ENCODE results near the gene TXK. TPM values are rescaled to one million over a fixed set of nuclear protein-coding genes. Genes with fewer than 3 reads are reported as not detected.

TXK gene
- total RNA-seq, 1 donor from 2014 or later = not detected

GRCh38 chr4:48114412-48114811 is 19.6 kb downstream of the TXK start:
- peaks cover 2% of the 10 kb centered on the region for H3K27me3 Mint-ChIP-seq (ENCODE audit: low read depth)
- DNase-seq (ENCODE audit: low read depth, low spot score) = no peak
- no peaks in the 10 kb centered on the region for H3K9me3 Mint-ChIP-seq
- no peaks in the 10 kb centered on the region for H3K4me1 Mint-ChIP-seq
- H3K36me3 Mint-ChIP-seq (ENCODE audit: low read depth) = no peaks in the 10 kb centered on the region
- no peak overlapping the region for H3K27ac Mint-ChIP-seq (ENCODE audit: unreplicated experiment)
- H3K4me3 Mint-ChIP-seq = no peak overlapping the region
- no peak for TF ChIP-seq CTCF (conservative IDR thresholded peaks at IDR 0.05)

GRCh38 chr4:48112017-48112667 is 21.9 kb downstream of the TXK start:
- H3K4me1 Mint-ChIP-seq = no peaks in the 10 kb centered on the region
- DNase-seq (ENCODE audit: low read depth, low spot score) = no peak

GRCh38 chr4:48110452-48110978 is 23.5 kb downstream of the TXK start:
- no peak for DNase-seq (ENCODE audit: low read depth, low spot score)
- H3K36me3 Mint-ChIP-seq (ENCODE audit: low read depth) = no peaks in the 10 kb centered on the region
- H3K4me3 Mint-ChIP-seq = no peak overlapping the region
- H3K27ac Mint-ChIP-seq (ENCODE audit: unreplicated experiment) = no peak overlapping the region
- no peaks in the 10 kb centered on the region for H3K9me3 Mint-ChIP-seq
- H3K4me1 Mint-ChIP-seq = no peaks in the 10 kb centered on the region
- no peak for TF ChIP-seq CTCF (conservative IDR thresholded peaks at IDR 0.05)
- no peaks in the 10 kb centered on the region for H3K27me3 Mint-ChIP-seq (ENCODE audit: low read depth)

More at GRCh38 chr4:48112017-48112667, 21.9 kb downstream of the TXK start:
- TF ChIP-seq CTCF (conservative IDR thresholded peaks at IDR 0.05) = no peak
- no peak overlapping the region for H3K27ac Mint-ChIP-seq (ENCODE audit: unreplicated experiment)
- H3K36me3 Mint-ChIP-seq (ENCODE audit: low read depth) = no peaks in the 10 kb centered on the region
- H3K27me3 Mint-ChIP-seq (ENCODE audit: low read depth) = no peaks in the 10 kb centered on the region
- no peak overlapping the region for H3K4me3 Mint-ChIP-seq
- no peaks in the 10 kb centered on the region for H3K9me3 Mint-ChIP-seq

GRCh38 chr4:48109413-48110263 is 24.4 kb downstream of the TXK start:
- no peaks in the 10 kb centered on the region for H3K4me1 Mint-ChIP-seq
- no peak overlapping the region for H3K27ac Mint-ChIP-seq (ENCODE audit: unreplicated experiment)
- H3K9me3 Mint-ChIP-seq = no peaks in the 10 kb centered on the region
- H3K27me3 Mint-ChIP-seq (ENCODE audit: low read depth) = no peaks in the 10 kb centered on the region
- H3K4me3 Mint-ChIP-seq = no peak overlapping the region
- no peak for DNase-seq (ENCODE audit: low read depth, low spot score)
- no peaks in the 10 kb centered on the region for H3K36me3 Mint-ChIP-seq (ENCODE audit: low read depth)
- peak; percentile 67 for TF ChIP-seq CTCF (conservative IDR thresholded peaks at IDR 0.05)

GRCh38 chr4:48108309-48109073 is 25.6 kb downstream of the TXK start:
- TF ChIP-seq CTCF (conservative IDR thresholded peaks at IDR 0.05) = no peak
- no peaks in the 10 kb centered on the region for H3K27me3 Mint-ChIP-seq (ENCODE audit: low read depth)
- H3K4me1 Mint-ChIP-seq = no peaks in the 10 kb centered on the region
- H3K27ac Mint-ChIP-seq (ENCODE audit: unreplicated experiment) = no peak overlapping the region
- no peaks in the 10 kb centered on the region for H3K36me3 Mint-ChIP-seq (ENCODE audit: low read depth)
- no peaks in the 10 kb centered on the region for H3K9me3 Mint-ChIP-seq
- no peak overlapping the region for H3K4me3 Mint-ChIP-seq
- no peak for DNase-seq (ENCODE audit: low read depth, low spot score)
